Left lobe of liver (tissue), 2 donors: ENCODE data around the gene LCE3A. TPM values are rescaled to one million over a fixed set of nuclear protein-coding genes. Genes with fewer than 3 reads are reported as not detected.
A peak's percentile ranks its signal among the peaks of the same experiment; 100 is the strongest.
"Not testable (repeated sequence)": the region's sequence is repeated elsewhere in the genome, so short reads cannot be mapped to it uniquely, and the experiment has no call there.

Experiments used
- ATAC-seq: fragments of 200-7000 bp; cut with Tn5 transposase; one replicate; pipeline ENCODE4 v1.9.1; 2020; ENCODE audit warnings: mild to moderate bottlenecking, moderate library complexity
- DNase-seq: peaks from one replicate; pipeline ENCODE4 v3.0.0-alpha.2; 2020; ENCODE audit warnings: low spot score
- total RNA-seq: library from RNA; stranded (reverse); gene quantifications from one replicate; pipeline ENCODE4 v1.2.1, GENCODE V29; 2021
- donor health status: DM: no; HTN: no; CAD: no; lungs with moderate emphysema.
- donor health status: DM: no; HTN: yes; CAD: no.

LCE3A gene, protein sequence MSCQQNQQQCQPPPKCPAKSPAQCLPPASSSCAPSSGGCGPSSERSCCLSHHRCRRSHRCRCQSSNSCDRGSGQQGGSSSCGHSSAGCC
- not detected for total RNA-seq

- ATAC-seq: peak; percentile 93
These were observed at the start of gene LCE3A for GRCh38 chr1:152622803-152623202. Gene LCE3A (minus strand): TSS chr1:152623103. CDS start chr1:152623103, 0 bp downstream.

GRCh38 chr1:152667648-152668047, 44.7 kb upstream of the LCE3A start:
- no peak for DNase-seq
- no peak for ATAC-seq

More at GRCh38 chr1:152622803-152623202, at the start of gene LCE3A:
- DNase-seq: peak; percentile 53

DNA sequence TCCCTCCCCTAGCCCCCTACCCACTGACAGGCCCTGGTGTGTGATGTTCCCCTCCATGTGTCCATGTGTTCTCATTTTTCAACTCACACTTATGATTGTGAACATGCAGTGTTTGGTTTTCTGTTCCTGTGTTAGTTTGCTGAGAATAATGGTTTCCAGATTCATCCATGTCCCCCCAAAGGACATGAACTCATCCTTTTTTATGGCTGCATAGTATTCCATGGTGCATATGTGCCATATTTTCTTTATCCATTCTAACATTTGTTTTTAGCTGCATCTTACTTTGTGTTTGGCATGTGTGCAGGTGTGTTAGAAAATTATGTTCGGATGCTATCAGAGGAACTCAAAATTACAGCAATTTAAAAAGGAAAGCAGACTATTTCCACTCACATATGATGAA, 43.3 kb upstream of the LCE3A start:
- not testable (repeated sequence) for DNase-seq, ATAC-seq

- DNase-seq: no peak
- no peak for ATAC-seq
These were observed 40.2 kb upstream of the LCE3A start, which contains the start of gene LCE2D for GRCh38 chr1:152663098-152663497. Gene LCE2D (plus strand): TSS chr1:152663380. CDS start chr1:152664106, 726 bp downstream.

GRCh38 chr1:152658649-152659048, 35.7 kb upstream of the LCE3A start:
- DNase-seq (peak; percentile 78), ATAC-seq (peak; percentile 90)

- ATAC-seq (peak; percentile 76), DNase-seq (no peak)
These were observed 34.8 kb upstream of the LCE3A start for GRCh38 chr1:152657677-152658076.

GRCh38 chr1:152656459-152656858, 33.6 kb upstream of the LCE3A start:
- ATAC-seq: no peak

GRCh38 chr1:152654110-152654509, 31.2 kb upstream of the LCE3A start:
- ATAC-seq (peak; percentile 77), DNase-seq (peak; percentile 52)

More at GRCh38 chr1:152656459-152656858, 33.6 kb upstream of the LCE3A start:
- DNase-seq: no peak

- no peak for ATAC-seq
- no peak for DNase-seq
These were observed 23.8 kb upstream of the LCE3A start for GRCh38 chr1:152646656-152647055.

DNA sequence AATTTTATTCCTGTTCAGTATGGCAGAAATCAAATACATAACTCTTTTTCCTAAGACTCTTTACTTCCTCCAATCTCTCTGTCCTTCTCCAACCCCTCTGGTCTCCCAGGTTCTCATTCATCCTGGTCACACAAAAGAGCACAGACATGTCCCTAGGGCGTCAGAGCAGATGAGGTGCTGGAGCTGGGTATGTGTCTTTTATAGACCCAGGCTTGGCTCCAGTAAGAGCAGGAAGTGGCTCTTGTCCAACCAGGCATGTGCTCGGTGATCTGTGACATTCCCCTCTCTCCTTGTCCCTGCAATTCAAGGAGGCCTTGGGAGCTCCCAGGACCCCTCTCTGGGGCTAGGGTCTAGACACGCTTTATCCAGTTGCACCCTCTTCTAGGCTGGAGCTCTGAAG, 22.2 kb upstream of the LCE3A start:
- ATAC-seq: no peak
- DNase-seq: no peak

DNA sequence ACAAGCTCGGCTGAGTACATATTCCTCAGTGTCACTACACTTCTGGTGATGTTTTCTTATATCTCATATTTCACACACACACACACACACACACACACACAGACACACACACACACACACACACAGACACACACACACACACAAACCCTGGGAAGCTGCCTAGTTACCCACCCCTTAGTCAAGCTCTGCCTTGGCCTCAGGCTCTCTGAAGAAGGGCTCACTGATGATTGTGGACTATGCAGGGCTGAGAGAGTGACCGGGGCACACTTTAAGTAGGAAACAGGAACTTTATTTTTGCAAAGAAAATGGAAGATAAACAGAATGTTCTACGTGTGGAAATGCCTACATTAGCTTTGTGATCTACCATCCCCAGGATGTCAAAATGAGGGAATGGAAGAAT, 21.0 kb upstream of the LCE3A start:
- DNase-seq: no peak
- ATAC-seq: no peak

DNA sequence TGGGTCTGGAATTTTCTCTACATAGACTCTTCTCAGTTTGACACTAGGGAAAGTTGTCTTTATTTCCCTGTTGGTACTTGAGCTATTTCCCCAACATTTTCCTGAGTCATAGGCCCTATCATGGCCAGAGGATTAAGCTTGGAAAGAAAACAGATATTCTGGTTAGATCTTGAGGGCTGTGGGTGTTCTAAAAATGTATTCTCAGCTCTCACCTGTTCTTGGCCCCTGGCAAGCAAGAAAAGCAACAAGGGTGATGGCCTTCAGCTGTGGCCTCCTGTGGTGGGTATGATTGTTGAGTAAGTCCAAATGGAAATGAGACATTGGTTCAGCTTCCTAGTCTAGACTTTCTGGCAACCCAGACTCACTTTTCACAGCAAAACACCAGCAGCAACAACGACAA, 17.4 kb upstream of the LCE3A start:
- ATAC-seq (no peak), DNase-seq (no peak)

DNA sequence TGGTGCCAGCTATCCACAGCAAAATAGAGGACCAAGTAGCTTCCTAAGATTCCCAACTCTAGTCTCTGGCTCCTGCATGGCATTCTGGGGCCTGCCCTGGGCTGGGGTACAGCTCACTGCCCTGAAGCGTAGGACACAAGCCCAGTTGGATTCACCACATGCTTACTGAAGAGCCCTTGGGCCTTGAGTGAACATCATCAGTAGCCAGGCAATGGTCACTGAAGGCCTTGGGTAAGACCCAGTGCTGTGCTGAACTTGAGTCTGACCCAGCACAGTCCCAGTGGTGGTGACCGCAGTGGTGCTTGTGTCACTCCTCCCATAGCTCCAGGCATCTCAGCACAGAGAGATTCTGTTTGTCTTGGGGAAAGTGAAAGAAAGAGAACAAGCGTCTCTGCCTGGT, 7.7 kb upstream of the LCE3A start:
- DNase-seq: no peak
- ATAC-seq: no peak

- DNase-seq: no peak
These were observed 3.8 kb upstream of the LCE3A start for GRCh38 chr1:152626744-152627143.

GRCh38 chr1:152623203-152623844, 421 bp upstream of the LCE3A start:
- ATAC-seq (peak; percentile 82), DNase-seq (peak; percentile 51)

More at GRCh38 chr1:152626744-152627143, 3.8 kb upstream of the LCE3A start:
- no peak for ATAC-seq

DNA sequence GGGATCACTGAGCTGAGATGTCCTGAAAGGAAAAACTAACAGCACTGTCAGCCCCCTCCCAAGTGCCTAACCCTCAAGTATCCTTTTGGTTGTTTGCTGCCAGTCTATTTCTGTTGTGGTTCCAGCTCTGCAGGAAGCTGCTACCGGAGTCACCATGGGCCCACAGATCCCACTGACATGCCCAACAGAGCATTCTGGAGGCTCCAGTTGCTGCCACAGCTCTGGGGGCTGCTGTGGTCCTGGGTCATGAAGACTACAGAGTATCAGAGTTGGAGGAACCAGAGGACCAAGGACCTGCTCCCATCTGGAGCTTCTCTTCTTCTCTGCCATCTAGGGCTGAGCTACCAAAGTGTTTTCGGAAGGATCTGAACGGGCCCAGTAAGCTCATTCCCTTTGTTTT, 910 bp downstream of the LCE3A start:
- no peak for ATAC-seq
- DNase-seq: no peak

DNA sequence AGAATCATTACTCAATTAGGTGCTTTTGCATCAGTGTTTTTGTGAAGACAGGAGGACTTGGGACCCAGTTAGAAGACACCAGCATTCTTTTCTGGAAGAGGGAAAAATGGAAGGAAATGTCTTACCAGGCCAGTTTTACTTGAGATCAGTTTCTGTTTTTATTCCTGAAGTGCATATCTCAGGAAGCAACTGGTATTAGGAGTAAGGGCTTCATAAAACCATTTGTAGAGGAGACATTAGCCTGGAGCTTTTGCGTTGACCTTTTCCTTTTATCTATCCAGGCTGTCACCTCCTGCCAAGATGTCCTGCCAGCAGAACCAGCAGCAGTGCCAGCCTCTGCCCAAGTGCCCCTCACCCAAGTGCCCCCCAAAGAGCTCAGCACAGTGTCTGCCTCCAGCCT, 9.4 kb downstream of the LCE3A start, which contains the start of gene LCE3B:
LCE3B (plus strand) TSS at position 301 of the 400 bp plus-strand sequence; CDS start at position 301, 0 bp downstream.
- DNase-seq (no peak), ATAC-seq (no peak)

DNA sequence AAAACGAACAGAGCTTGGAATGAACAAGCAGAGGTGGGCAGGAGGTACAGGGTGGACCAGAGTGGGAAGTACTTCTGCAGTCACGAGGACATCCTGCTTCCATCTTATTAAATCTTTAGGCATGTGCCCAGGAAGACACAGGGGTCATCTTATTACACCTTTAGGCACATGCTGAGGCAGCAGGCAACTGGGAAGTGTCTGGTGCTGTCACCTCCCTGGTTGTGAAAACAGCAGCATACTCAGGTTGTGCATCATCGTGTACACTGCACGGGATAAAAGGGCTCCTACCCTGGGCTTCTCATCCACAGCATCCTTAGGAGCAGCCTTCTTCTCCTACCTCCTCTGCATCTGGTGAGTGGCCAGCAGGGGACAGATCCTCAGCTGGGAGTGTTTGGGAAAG, 23.0 kb downstream of the LCE3A start, which contains the start of gene LCE3C:
LCE3C (plus strand) TSS at position 301 of the 400 bp plus-strand sequence. CDS start 498 bp downstream, outside the sequence.
- ATAC-seq: no peak

GRCh38 chr1:152596986-152597385, 25.9 kb downstream of the LCE3A start:
- DNase-seq (no peak), ATAC-seq (no peak)

More for the DNA sequence above, 23.0 kb downstream of the LCE3A start, which contains the start of gene LCE3C:
- DNase-seq: no peak

- no peak for ATAC-seq
- DNase-seq: no peak
These were observed 37.3 kb downstream of the LCE3A start for GRCh38 chr1:152585586-152585985.

DNA sequence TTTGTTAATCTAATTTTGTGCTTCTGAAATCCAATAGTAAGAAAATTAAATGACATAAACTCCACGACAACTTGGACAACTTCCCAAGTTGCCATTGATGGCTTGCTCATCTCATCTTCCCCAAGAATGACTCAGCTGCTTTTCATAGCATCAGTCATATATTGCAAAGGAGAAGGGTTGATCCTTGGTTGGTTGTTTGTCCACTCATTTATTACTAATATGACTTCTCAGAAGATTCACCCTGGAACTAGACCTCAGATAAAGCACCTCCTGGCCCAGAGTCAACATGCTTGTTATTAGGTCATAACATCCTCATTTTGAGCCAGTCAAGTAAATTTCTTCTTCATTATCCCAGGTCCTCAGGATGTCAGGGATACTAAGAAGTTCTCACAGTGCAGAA, 40.3 kb downstream of the LCE3A start:
- no peak for DNase-seq
- no peak for ATAC-seq

DNA sequence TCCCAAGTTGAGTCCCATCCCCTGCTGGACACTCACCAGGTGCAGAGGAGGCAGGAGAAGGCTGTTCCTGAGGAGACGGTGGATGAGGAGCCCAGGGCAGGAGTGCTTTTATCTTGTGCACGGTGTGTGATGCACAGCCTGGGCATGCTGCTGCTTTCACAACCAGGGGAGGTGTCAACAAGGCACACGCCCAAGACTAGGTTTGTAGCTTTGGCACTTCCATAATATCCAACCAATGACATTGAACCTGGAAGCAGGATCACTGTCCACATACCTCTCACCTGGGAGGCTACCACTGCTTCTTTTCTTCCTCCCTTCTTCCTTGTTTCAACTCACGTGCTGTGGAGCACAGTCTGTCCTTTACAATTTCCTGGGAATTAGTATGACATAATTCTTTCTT, 42.5 kb downstream of the LCE3A start, which contains the start of gene LCE3D:
LCE3D (minus strand) TSS at position 84 of the 400 bp plus-strand sequence. CDS start 580 bp downstream, outside the sequence.
- ATAC-seq (no peak), DNase-seq (no peak)
